Activated CD4-positive, alpha-beta T cell treated with anti-CD3 and anti-CD28 coated beads, Interleukin-2, amount 10 ng/mL, durations not matched to agents 24 days and 14 days (primary cell): Measurements from ENCODE around the gene FIBIN. TPM values are rescaled to one million over a fixed set of nuclear protein-coding genes. Genes with fewer than 3 reads are reported as not detected.
"Not testable (repeated sequence)": the region's sequence is repeated elsewhere in the genome, so short reads cannot be mapped to it uniquely, and the experiment has no call there.

Source experiments
- DNase-seq: peaks from one replicate; pipeline ENCODE4 v3.0.0; 2022
- H3K27ac Mint-ChIP-seq: one replicate; pipeline ENCODE4 v1.8.0; 2022; ENCODE audit warnings: mild to moderate bottlenecking, mixed read lengths
- H3K27me3 Mint-ChIP-seq: one replicate; pipeline ENCODE4 v1.8.0; 2022; ENCODE audit warnings: mixed read lengths
- H3K36me3 Mint-ChIP-seq: one replicate; pipeline ENCODE4 v1.8.0; 2022; ENCODE audit warnings: low read depth, mild to moderate bottlenecking, mixed read lengths
- H3K4me1 Mint-ChIP-seq: one replicate; pipeline ENCODE4 v1.8.0; 2021; ENCODE audit warnings: mixed read lengths
- H3K4me3 Mint-ChIP-seq: one replicate; pipeline ENCODE4 v1.8.0; 2022; ENCODE audit warnings: mild to moderate bottlenecking, moderate library complexity, mixed read lengths
- H3K9me3 Mint-ChIP-seq: one replicate; pipeline ENCODE4 v1.8.0; 2021; ENCODE audit warnings: mixed read lengths
- intact Hi-C: fragments of 100-400 bp; cut with micrococcal nuclease; formaldehyde crosslinking; loops from one replicate; pipeline ENCODE4 v1.15.1; 2023
- total RNA-seq: library from RNA; stranded (reverse); gene quantifications from 2 replicates; pipeline ENCODE4 v1.2.3, GENCODE V29; 2022

FIBIN gene
- total RNA-seq, 1 donor from 2014 or later: not detected

DNA sequence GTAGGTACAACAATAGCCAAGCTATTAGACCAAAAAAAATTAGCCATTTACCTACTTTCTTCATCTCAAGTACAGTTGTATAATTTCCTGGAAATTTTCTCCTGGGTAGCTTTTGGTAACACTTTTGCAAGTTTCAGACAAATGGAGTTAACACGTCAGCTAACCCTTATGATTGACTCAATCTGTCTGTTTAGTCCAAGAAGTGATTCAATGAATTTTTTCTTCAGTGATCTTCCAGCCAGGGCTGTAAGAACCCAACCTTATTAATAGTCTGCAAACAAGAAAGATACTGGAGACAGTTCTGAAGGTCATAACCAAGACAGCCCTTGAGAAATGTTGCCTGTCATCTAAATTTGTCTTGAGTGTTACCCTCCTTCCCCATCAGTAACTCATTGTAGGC, 30.1 kb upstream of the FIBIN start:
- Mint-ChIP-seq H3K4me1 (no peaks in the 10 kb centered on the region), H3K27me3 (no peaks in the 10 kb centered on the region), H3K36me3 (no peaks in the 10 kb centered on the region), H3K9me3 (peaks cover 7% of the 10 kb centered on the region), H3K4me3 (no peak overlapping the region), H3K27ac (no peak overlapping the region)
- intact Hi-C loops: no loop called here
- DNase-seq: no peak

DNA sequence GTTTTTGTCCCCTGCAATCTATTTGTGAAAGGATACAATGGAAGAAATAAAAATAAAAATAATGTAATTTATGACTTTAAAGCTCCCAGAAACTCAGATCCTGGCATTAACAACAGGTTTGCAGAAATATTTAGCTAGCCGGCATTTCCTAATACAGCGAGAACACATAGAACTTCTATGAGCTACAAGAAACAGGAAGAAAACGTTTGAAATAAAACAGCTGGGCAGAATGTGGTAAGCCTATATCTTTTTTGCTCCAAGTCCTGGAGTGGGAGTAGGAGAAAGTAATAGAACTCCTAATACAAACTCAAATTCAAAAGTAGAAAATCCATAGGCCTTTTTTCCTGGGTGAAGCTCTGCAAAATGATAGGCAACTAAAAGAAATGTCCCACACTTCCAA, 29.6 kb upstream of the FIBIN start:
- intact Hi-C loops: no loop called here
- peaks cover 7% of the 10 kb centered on the region for H3K9me3 Mint-ChIP-seq
- no peak overlapping the region for H3K27ac Mint-ChIP-seq
- no peaks in the 10 kb centered on the region for H3K27me3 Mint-ChIP-seq
- no peaks in the 10 kb centered on the region for H3K36me3 Mint-ChIP-seq
- no peaks in the 10 kb centered on the region for H3K4me1 Mint-ChIP-seq
- H3K4me3 Mint-ChIP-seq: no peak overlapping the region
- DNase-seq: peak; percentile 1

DNA sequence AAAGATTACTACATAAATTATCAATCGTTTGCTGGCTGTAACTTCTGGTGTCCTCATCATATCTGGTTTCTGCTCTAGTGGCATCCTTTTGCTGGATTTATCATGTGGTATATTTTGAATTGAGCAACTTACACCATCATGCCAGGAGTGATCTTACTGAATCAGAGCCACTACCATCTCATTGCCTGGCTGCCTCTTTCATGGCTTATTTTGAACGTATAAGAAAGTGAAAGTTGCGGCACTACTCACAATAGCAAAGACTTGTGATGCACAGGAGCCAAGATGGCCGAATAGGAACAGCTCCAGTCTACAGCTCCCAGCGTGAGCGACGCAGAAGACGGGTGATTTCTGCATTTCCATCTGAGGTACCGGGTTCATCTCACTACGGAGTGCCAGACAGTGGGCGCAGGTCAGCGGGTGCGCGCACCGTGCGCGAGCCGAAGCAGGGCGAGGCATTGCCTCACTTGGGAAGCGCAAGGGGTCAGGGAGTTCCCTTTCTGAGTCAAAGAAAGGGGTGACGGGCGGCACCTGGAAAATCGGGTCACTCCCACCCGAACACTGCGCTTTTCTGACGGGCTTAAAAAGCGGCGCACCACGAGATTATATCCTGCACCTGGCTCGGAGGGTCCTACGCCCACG, 28.9 kb upstream of the FIBIN start:
- H3K4me1 Mint-ChIP-seq, H3K27me3 Mint-ChIP-seq, intact Hi-C loops, H3K27ac Mint-ChIP-seq, H3K36me3 Mint-ChIP-seq, H3K9me3 Mint-ChIP-seq, H3K4me3 Mint-ChIP-seq: not testable (repeated sequence)
- peak; percentile 10 for DNase-seq

DNA sequence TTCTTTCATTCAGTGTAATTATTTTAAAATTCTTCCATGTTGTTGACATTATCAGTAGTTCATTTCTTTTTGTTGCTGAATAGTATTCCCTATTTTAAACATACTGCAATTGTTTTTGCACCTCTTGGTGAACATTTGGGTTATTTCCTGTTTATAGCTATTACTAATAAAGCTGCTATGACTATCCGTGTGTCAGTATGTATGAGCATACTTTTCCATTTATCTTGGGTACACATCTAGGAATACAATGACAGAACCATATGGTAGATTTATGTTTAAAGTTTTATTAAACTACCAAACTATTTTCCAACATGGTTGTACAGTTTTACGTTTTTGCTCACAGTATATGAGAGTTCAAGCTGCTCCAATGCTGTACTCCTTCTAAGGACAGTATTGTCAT, 22.0 kb upstream of the FIBIN start:
- DNase-seq: no peak
- Mint-ChIP-seq H3K4me1 (no peaks in the 10 kb centered on the region), H3K9me3 (no peaks in the 10 kb centered on the region), H3K4me3 (no peak overlapping the region), H3K27ac (no peak overlapping the region), H3K27me3 (no peaks in the 10 kb centered on the region), H3K36me3 (no peaks in the 10 kb centered on the region)
- intact Hi-C loops: loop anchor here (5.0 kb wide), 1 partner anchor 355 kb away; no protein-coding TSS in a partner anchor

DNA sequence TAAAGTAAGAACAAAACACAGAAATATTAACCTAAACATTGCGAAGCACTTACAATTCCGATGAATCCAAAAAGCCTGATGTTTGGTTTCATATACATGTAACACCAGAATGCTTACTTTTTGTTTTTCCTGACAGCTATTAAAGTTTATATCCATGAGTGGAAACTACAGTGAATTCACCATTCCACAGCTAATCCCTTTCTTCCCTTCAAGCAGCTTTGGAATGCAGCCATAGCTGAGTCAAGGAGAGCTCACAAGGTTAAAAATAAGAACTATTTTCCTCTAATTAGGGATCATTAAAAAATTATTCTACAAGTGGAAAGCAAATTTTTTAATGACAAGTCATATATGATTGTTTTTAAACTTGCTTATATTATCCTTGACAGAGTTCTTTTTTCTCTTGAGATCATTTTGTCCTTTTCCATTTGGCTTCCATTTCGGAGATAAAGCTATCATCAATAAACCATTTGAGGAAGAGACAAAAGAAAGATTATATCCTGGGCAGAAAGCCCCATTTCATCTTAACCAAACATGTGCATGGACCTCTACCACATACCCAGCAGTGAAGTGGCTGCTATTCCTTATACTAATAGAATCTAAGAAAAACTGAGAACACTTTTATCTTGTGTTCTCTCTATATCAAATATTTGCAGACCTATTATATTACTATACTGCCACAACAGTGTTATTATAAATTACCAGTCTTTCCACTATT, 19.7 kb upstream of the FIBIN start:
- peaks cover 7% of the 10 kb centered on the region for H3K9me3 Mint-ChIP-seq
- H3K27ac Mint-ChIP-seq: no peak overlapping the region
- no peak for DNase-seq
- no peak overlapping the region for H3K4me3 Mint-ChIP-seq
- H3K4me1 Mint-ChIP-seq: no peaks in the 10 kb centered on the region
- no peaks in the 10 kb centered on the region for H3K27me3 Mint-ChIP-seq
- intact Hi-C loops: loop anchor here (5.0 kb wide), 1 partner anchor 357 kb away; no protein-coding TSS in a partner anchor
- no peaks in the 10 kb centered on the region for H3K36me3 Mint-ChIP-seq

GRCh38 chr11:26974996-26975395, 18.9 kb upstream of the FIBIN start:
- Mint-ChIP-seq H3K4me3 (no peak overlapping the region), H3K27me3 (no peaks in the 10 kb centered on the region), H3K9me3 (peaks cover 13% of the 10 kb centered on the region), H3K27ac (no peak overlapping the region), H3K4me1 (no peaks in the 10 kb centered on the region), H3K36me3 (no peaks in the 10 kb centered on the region)
- intact Hi-C loops: loop anchor here (5.0 kb wide), 1 partner anchor 358 kb away; no protein-coding TSS in a partner anchor
- no peak for DNase-seq

DNA sequence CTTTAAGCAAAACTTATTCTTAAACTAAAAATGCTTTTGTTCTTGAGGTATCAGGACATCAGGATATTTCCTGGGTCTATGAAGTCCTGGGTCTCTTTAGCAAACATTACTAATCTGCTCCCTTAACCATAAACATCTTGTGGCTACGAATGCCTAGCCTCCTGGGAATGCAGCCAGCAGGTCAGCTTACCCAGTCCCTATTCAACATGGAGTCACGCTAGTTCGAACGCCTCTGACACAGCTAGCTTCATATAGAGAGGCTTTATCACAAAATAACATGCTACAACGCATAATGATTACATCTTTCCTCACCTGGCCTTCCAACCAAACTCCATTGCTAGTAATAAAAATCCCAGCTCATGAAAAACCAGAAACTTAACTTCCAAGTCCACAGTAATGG, 17.5 kb upstream of the FIBIN start:
- no peak overlapping the region for H3K27ac Mint-ChIP-seq
- H3K4me3 Mint-ChIP-seq: no peak overlapping the region
- H3K36me3 Mint-ChIP-seq: no peaks in the 10 kb centered on the region
- intact Hi-C loops: no loop called here
- DNase-seq: no peak
- H3K27me3 Mint-ChIP-seq: no peaks in the 10 kb centered on the region
- H3K9me3 Mint-ChIP-seq: peaks cover 16% of the 10 kb centered on the region
- H3K4me1 Mint-ChIP-seq: no peaks in the 10 kb centered on the region

GRCh38 chr11:26977209-26977608, 16.7 kb upstream of the FIBIN start:
- H3K4me1 Mint-ChIP-seq, H3K4me3 Mint-ChIP-seq, intact Hi-C loops, H3K36me3 Mint-ChIP-seq, H3K27ac Mint-ChIP-seq, H3K27me3 Mint-ChIP-seq, DNase-seq: not testable (repeated sequence)
- H3K9me3 Mint-ChIP-seq: peaks cover 21% of the 10 kb centered on the region

DNA sequence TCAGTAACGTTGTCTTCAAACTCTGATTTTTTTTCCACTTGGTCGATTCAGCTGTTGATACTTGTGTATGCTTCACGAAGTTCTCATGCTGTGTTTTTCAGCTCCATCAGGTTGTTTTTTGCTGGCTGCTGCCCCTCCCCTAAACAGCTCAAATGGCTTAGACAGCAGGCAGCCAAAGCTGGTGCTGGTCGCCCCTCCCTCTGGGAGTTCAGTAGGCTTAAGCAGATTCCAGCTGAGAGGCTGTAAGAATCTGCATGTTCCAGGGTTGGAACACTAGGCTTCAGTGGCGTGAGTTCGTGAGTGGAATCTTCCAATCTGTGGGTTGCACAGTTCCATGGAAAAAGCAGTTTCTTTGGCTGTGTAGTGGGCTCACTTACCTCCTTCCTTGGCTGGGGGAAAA, 10.3 kb upstream of the FIBIN start:
- H3K27me3 Mint-ChIP-seq: no peaks in the 10 kb centered on the region
- H3K27ac Mint-ChIP-seq: no peak overlapping the region
- H3K36me3 Mint-ChIP-seq: no peaks in the 10 kb centered on the region
- intact Hi-C loops: no loop called here
- no peaks in the 10 kb centered on the region for H3K4me1 Mint-ChIP-seq
- no peak overlapping the region for H3K4me3 Mint-ChIP-seq
- no peak for DNase-seq
- peaks cover 27% of the 10 kb centered on the region for H3K9me3 Mint-ChIP-seq

- DNase-seq: no peak
- H3K4me1 Mint-ChIP-seq: no peaks in the 10 kb centered on the region
- no peaks in the 10 kb centered on the region for H3K27me3 Mint-ChIP-seq
- H3K9me3 Mint-ChIP-seq: peaks cover 17% of the 10 kb centered on the region
- no peaks in the 10 kb centered on the region for H3K36me3 Mint-ChIP-seq
- no peak overlapping the region for H3K4me3 Mint-ChIP-seq
- intact Hi-C loops: no loop called here
- no peak overlapping the region for H3K27ac Mint-ChIP-seq
Observed at GRCh38 chr11:26985470-26985869, 8.4 kb upstream of the FIBIN start.

DNA sequence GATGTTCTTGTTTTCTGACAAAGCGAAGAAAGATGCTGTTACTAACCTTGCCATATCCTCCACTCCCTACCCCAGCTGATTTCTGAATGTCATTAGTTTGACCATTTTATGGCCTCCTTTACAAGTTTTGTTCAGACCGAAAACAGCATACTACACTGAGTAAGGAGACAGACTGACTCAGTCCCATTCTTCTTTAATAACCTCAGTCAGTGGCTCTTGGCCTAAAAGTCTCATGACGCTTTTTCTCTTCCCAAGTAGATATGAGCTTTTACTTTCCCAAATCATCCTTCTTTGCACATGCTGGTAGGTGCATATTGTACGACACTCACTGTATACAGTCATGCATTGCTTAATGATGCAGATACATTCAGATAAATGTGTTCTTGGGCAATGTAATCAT, 8.0 kb upstream of the FIBIN start:
- no peak for DNase-seq
- no peak overlapping the region for H3K27ac Mint-ChIP-seq
- intact Hi-C loops: no loop called here
- H3K4me3 Mint-ChIP-seq: no peak overlapping the region
- H3K36me3 Mint-ChIP-seq: no peaks in the 10 kb centered on the region
- no peaks in the 10 kb centered on the region for H3K27me3 Mint-ChIP-seq
- H3K9me3 Mint-ChIP-seq: peaks cover 15% of the 10 kb centered on the region
- no peaks in the 10 kb centered on the region for H3K4me1 Mint-ChIP-seq

- DNase-seq: no peak
- H3K9me3 Mint-ChIP-seq: peaks cover 9% of the 10 kb centered on the region
- H3K4me3 Mint-ChIP-seq: no peak overlapping the region
- intact Hi-C loops: no loop called here
- no peaks in the 10 kb centered on the region for H3K27me3 Mint-ChIP-seq
- no peak overlapping the region for H3K27ac Mint-ChIP-seq
- H3K36me3 Mint-ChIP-seq: no peaks in the 10 kb centered on the region
- H3K4me1 Mint-ChIP-seq: no peaks in the 10 kb centered on the region
Observed at GRCh38 chr11:26987272-26987671, 6.6 kb upstream of the FIBIN start.

GRCh38 chr11:26987731-26988130, 6.2 kb upstream of the FIBIN start:
- Mint-ChIP-seq H3K4me1 (no peaks in the 10 kb centered on the region), H3K27ac (no peak overlapping the region), H3K4me3 (no peak overlapping the region), H3K9me3 (peaks cover 9% of the 10 kb centered on the region), H3K27me3 (no peaks in the 10 kb centered on the region), H3K36me3 (no peaks in the 10 kb centered on the region)
- intact Hi-C loops: no loop called here
- no peak for DNase-seq

DNA sequence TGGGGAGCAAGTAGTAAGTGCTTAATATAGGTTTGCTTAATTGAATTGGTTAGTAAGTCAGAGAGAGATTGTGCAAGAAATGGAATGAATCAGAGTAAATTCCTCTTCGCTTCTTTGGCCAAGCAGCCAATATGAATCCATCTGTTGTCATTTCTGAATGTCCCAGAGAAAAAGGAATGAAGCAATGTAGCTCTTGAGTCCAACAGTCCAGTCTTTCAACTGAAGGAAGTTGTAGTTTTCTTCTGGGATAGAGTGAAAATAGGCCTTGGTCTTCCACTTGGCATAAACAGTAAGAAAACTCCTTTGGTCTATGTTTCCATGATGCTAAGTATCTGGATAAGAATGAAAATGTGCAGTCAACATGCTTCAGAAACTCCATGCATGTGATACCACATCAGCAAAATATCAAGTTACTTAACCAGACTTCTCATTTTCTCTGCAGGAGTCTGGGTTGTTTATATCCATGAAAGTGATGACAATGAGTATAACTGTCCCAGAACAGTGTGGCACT, 1.8 kb upstream of the FIBIN start:
- H3K4me3 Mint-ChIP-seq: no peak overlapping the region
- no peaks in the 10 kb centered on the region for H3K27me3 Mint-ChIP-seq
- H3K36me3 Mint-ChIP-seq: no peaks in the 10 kb centered on the region
- no peak for DNase-seq
- H3K9me3 Mint-ChIP-seq: no peaks in the 10 kb centered on the region
- no peak overlapping the region for H3K27ac Mint-ChIP-seq
- intact Hi-C loops: no loop called here
- no peaks in the 10 kb centered on the region for H3K4me1 Mint-ChIP-seq
